Heart right ventricle (tissue), 16 donors: ENCODE data around the gene NEU1. TPM values are rescaled to one million over a fixed set of nuclear protein-coding genes. Genes with fewer than 3 reads are reported as not detected.

Source experiments
- ATAC-seq, 8 donors: fragments of 200-7000 bp; cut with Tn5 transposase; one replicate each; pipeline ENCODE4 v1.9.1; 2020; ENCODE audit warnings: mild to moderate bottlenecking in 8 of 8, moderate library complexity in 8 of 8, moderate number of reproducible peaks in 1 of 8
- DNase-seq, 2 donors: peaks; one replicate each; pipeline ENCODE4 v3.0.0-alpha.2; 2020
- H3K27ac ChIP-seq, 10 donors: fragments of 200-600 bp; sonication (generic) in 2 of 10; one replicate each; pipeline versions ENCODE4 v1.5.0 to v1.8.0; 2020 to 2022; ENCODE audit warnings: mild to moderate bottlenecking in 3 of 10
- H3K27me3 ChIP-seq, 7 donors: fragments of 200-600 bp; one replicate each; pipeline ENCODE4 v1.8.0; 2021 to 2022; ENCODE audit warnings: mild to moderate bottlenecking in 2 of 7
- H3K36me3 ChIP-seq, 9 donors: fragments of 200-600 bp; sonication (generic) in 1 of 9; one replicate each; pipeline versions ENCODE4 v1.5.0 to v1.8.0; 2020 to 2022; ENCODE audit warnings: mild to moderate bottlenecking in 2 of 9
- H3K4me1 ChIP-seq, 9 donors: fragments of 200-600 bp; sonication (generic) in 1 of 9; one replicate each; pipeline versions ENCODE4 v1.5.0 to v1.8.0; 2020 to 2022; ENCODE audit warnings: mild to moderate bottlenecking in 4 of 9
- H3K4me3 ChIP-seq, 10 donors: fragments of 200-600 bp; sonication (generic) in 2 of 10; one replicate each; pipeline versions ENCODE4 v1.5.0 to v1.8.0; 2020 to 2022; ENCODE audit warnings: mild to moderate bottlenecking in 7 of 10, moderate library complexity in 2 of 10
- H3K9me3 ChIP-seq, 11 donors: fragments of 200-600 bp in 10 of 11; sonication (generic) in 2 of 11; one replicate each; pipeline versions ENCODE4 v1.5.0 to v1.8.0; 2013 to 2022; ENCODE audit warnings: mild to moderate bottlenecking in 2 of 11, control low read depth in 1 of 11, moderate library complexity in 1 of 11
- CTCF ChIP-seq, 9 donors: fragments of 200-600 bp; sonication (generic) in 2 of 9; IDR thresholded peaks; one replicate each; pipeline versions ENCODE4 v1.5.0 to v1.8.0; 2021 to 2022; ENCODE audit warnings: antibody characterized with exemption in 9 of 9, mild to moderate bottlenecking in 5 of 9, moderate library complexity in 1 of 9
- WGBS, 2 donors: extraction: QIAGEN DNeasy Blood & Tissue Kit; methylation state at CpG; one replicate each; pipeline ENCODE4 v1.1.7; 2013; ENCODE audit warnings: inconsistent platforms in 1 of 2; 5-methylcytosine and 5-hydroxymethylcytosine counted together
- intact Hi-C, 10 donors: fragments of 100-400 bp; cut with DNase I; formaldehyde crosslinking; loops; one replicate each; pipeline versions ENCODE4 v1.11.1 to v1.14.2; 2022
- polyA plus RNA-seq, 2 donors: library from polyadenylated mRNA; stranded (reverse); fragments of 200-250 nt; gene quantifications; one replicate each; pipeline ENCODE4 v1.2.3, GENCODE V29; 2013
- total RNA-seq, 10 donors: library from RNA; stranded (reverse); fragmentation: NEBNext Ultra II Directional in 3 of 10; extraction: Animal tissue kit (Norgen Biotek cat#: 25700) in 3 of 10; gene quantifications; one replicate each; pipeline versions ENCODE4 v1.2.1 to v1.2.4, GENCODE V29; 2021 to 2023
- donor health status: Arrhythmogenic right ventricular cardiomyopathy.
- donor health status: ischemic (EF 13 %, LVEDD 7.1; RV severe dilation, severe dysfunction).
- donor health status: healthy with polysubstance abuse.
- donor health status: DM: no; HTN: yes; CAD: no.
- donor health status: DM: no; HTN: no; CAD: no.
- donor health status: ischemic (EF 25% LVEDD 6.9; RV normal size, moderate dysfunction).
- donor health status: ischemic (EF 25% LVEDD 5.7; RV mildly dilated, moderate dysfunction).
- donor health status: healthy.
- donor health status: DM: yes; HTN: yes; CAD: no.
- donor health status: Ischemic cardiomyopathy.
- donor health status: ischemic (EF 35%, LVEDD 5.7; RV mildly dilated, moderate dysfunction).
- donor health status: nonischemic (EF 11% LVEDD 7.7; RV severe dilation, severe dysfunction).
- donor health status: DM: yes; HTN: yes; CAD: no.
- donor health status: PGD.
- donor health status: ischemic (EF 29% LVEDD 5.4; RV normal size, mild dysfunction).
- donor health status: nonischemic (EF 23%, LVEDD 6.1; RV moderate dilation, normal function).

NEU1 gene
- total and polyA plus RNA-seq, 12 donors, result 15.7 to 48.0 (median 22.3) TPM

DNA sequence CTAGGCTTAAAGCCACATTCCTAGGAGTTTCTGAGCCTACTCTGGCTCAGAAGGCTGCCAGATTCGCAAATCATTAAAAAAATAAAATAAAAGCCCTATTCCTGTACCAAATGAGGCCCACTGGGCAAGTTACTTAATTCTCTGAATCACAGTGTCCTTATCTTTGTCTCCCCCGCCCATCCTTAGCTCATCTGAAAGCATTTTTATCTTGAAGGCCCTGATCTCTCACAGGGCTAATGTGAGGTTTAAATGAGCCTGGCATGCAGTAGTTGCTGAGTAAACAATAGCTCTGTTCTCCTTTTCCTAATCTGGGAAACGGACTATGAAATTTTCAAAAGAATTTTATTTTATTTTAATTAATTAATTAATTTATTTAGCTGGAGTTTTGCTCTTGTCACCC lies 41.3 kb upstream of the NEU1 start:
- Histone ChIP-seq H3K4me1 (peaks cover 3 to 41% (median 19%) of the 10 kb centered on the region in 9 donors), H3K27me3 (no peaks in the 10 kb centered on the region), H3K4me3 (no peak overlapping the region), H3K27ac (no peak overlapping the region), H3K9me3 (no peaks in the 10 kb centered on the region), H3K36me3 (no peaks in the 10 kb centered on the region)
- DNase-seq (no peak), ATAC-seq (no peak)
- intact Hi-C loops, result loop anchor here in 8 of 10 donors (2.0 to 10.0 kb wide), 5 partner anchors 41 to 357 kb away; partner anchors contain the start of genes NELFE (in 5 of the 8), SKIC2 (in 5 of the 8), ATP6V1G2 (in 1 of the 8) and NEU1 (in 1 of the 8)
- no peak for TF ChIP-seq CTCF (IDR thresholded peaks at IDR 0.05)
- WGBS, 2 donors, result 80 to 81% methylated on average over 3 of the region's 3 CpGs

DNA sequence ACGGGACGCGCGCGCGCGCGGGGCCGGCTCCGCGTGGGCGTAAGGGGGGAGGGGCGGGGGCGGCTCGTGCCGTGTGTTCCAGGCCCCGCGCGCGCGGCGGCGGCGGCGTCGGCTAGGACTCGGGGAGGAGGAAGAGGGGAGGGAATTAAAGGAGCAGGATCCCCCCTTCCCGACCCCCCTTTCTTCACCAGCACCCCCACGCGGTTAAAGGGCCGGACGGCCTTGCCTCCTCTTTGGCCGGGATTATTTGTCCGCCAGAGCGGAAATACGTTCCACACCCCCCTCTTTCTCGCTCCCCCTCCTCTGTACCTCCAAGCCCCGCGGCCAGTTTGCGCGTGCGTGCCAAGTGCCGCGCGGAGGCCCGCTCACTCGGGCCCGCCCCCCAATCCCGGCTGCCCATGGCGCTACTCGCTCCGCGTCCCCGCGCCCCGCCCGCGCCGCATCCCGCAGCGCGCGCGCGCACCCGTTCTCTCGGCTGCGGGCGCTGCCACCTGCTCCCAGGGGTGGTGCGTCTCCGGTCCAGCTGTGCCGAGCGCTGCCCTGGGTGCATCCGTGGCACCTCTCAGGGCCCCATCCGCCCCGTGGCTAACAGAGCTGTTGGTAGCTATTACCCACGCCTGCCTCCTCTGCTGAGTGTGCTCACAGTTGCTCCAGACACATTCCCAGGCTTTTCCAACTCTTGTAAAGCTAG lies 39.5 kb upstream of the NEU1 start, which contains the start of gene ZBTB12:
Gene ZBTB12, minus strand, starts transcription at position 134 of the 691 bp plus-strand sequence. CDS start 781 bp downstream, outside the sequence.
- intact Hi-C loops, result loop anchor here in 8 of 10 donors (2.0 to 10.0 kb wide), 5 partner anchors 39 to 355 kb away; partner anchors contain the start of genes NELFE (in 5 of the 8), SKIC2 (in 5 of the 8), ATP6V1G2 (in 1 of the 8) and NEU1 (in 1 of the 8)
- peaks cover 3 to 46% (median 28%) of the 10 kb centered on the region in 9 donors for H3K4me1 ChIP-seq
- ATAC-seq, result peak; percentile 81 to 87 (median 85)

DNA sequence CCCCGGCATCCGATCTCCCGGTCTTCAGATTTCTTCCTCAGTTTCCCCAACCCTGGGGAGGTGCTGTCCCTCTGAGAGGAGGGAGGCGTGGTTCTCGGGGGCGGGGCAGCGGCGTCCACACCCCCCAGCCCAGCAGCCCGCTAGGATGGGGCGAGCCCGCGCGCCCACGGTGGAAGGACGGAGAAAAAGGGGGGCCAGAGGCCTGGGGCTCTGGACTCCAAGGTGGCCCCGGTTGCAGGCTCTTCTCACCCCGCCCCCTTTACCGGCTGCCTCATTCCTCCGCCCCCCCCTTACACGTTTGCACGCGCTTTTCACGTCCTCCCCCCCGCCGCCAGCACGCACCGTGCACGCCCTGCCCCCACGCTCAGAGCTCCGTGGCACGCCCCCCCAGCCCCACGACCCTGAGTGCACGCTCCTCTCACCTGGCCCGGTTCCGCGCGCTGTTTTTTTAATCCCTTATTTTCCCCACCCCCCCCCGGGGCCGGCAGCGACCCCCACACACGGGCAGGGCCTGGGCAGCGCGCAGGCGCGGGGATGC lies 38.9 kb upstream of the NEU1 start:
- intact Hi-C loops, result loop anchor here in 8 of 10 donors (5.0 to 10.0 kb wide), 4 partner anchors 51 to 354 kb away; partner anchors contain the start of genes NELFE (in 5 of the 8), SKIC2 (in 5 of the 8), ATP6V1G2 (in 1 of the 8) and NFKBIL1 (in 1 of the 8)

More for the DNA sequence above, 39.5 kb upstream of the NEU1 start, which contains the start of gene ZBTB12:
- 0 to 1% methylated on average over 57 to 69 of the region's 77 CpGs for WGBS, 2 donors
- Histone ChIP-seq H3K27me3 (no peaks in the 10 kb centered on the region), H3K9me3 (no peaks in the 10 kb centered on the region), H3K27ac (peak within 1 kb of the TSS; percentile 65 to 92 (median 85)), H3K36me3 (no peaks in the 10 kb centered on the region), H3K4me3 (peak within 1 kb of the TSS; percentile 42 to 84 (median 64))
- peak; percentile 90 to 91 for DNase-seq
- TF ChIP-seq CTCF (IDR thresholded peaks at IDR 0.05), result no peak

More for the DNA sequence above, 38.9 kb upstream of the NEU1 start:
- H3K4me1 ChIP-seq, result peaks cover 3 to 48% (median 34%) of the 10 kb centered on the region in 9 donors
- no peaks in the 10 kb centered on the region for H3K27me3 ChIP-seq
- DNase-seq (peak; percentile 66 to 69), ATAC-seq (peak; percentile 22 to 41 (median 34))
- peaks cover 0 to under 1% (median 0%) of the 10 kb centered on the region in 9 donors for H3K36me3 ChIP-seq
- WGBS, 2 donors, result 0 to 1% methylated on average over 32 to 45 of the region's 45 CpGs
- H3K9me3 ChIP-seq, result no peaks in the 10 kb centered on the region
- peak overlapping the region; percentile 42 to 84 (median 64) for H3K4me3 ChIP-seq
- TF ChIP-seq CTCF (IDR thresholded peaks at IDR 0.05), result no peak
- peak overlapping the region; percentile 65 to 92 (median 85) for H3K27ac ChIP-seq
